HG02852 (cell line): ENCODE measurements around the gene OSBPL8.

Experiments
- ATAC-seq: cut with Tn5 transposase; IDR thresholded peaks from one replicate; pipeline ENCODE4 v1.9.1; 2021; ENCODE audit warnings: mild to moderate bottlenecking, moderate library complexity; ENCODE audit not compliant: unreplicated experiment

OSBPL8 gene

GRCh38 chr12:76312315-76312714 is 247.3 kb downstream of the OSBPL8 start:
- no peak for ATAC-seq

DNA sequence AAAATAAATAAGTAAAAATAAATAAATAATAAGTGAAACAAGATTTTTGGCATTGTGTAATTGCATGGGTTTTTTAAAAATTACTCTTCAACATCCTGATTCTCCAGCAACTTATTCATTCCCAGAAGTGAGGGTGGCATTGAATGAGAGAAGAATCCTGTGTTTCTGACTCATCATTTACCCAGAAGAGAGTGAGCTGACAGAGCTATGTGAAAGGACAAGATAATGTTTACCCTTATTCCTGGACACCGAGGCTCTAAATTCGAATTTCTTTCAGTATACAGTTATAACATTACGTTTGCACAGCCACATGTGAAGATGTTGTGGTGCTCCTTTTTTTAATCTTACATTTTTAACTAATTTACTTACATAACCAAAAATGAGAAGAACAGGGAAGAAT is 247.8 kb downstream of the OSBPL8 start:
- no peak for ATAC-seq

GRCh38 chr12:76310110-76310509 is 249.5 kb downstream of the OSBPL8 start:
- ATAC-seq: no peak

GRCh38 chr12:76308866-76309265 is 250.7 kb downstream of the OSBPL8 start:
- ATAC-seq: no peak

DNA sequence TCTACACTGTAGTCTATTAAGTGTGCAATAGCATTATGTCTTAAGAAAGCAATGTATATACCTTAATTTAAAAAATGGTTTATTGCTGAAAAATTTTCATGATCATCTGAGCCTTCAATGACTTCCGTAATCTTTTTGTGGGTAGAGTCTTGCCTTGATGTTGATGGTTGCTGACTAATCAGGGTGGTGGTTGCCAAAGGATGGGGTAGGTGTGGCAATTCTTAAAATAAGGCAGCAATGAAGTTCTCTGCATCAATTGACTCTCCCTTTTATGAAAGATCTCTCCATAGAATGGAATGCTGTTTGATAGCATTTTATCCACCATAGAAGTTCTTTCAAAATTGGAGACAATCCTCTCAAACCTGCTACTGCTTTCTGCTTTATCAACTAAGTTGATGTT is 252.5 kb downstream of the OSBPL8 start:
- no peak for ATAC-seq

- no peak for ATAC-seq
Measured at GRCh38 chr12:76303989-76304460, 255.5 kb downstream of the OSBPL8 start.

- ATAC-seq: no peak
Measured at GRCh38 chr12:76303365-76303764, 256.2 kb downstream of the OSBPL8 start.
